Type B pancreatic cell (in vitro differentiated cells): Measurements from ENCODE around the gene EMP1. TPM values are rescaled to one million over a fixed set of nuclear protein-coding genes. Genes with fewer than 3 reads are reported as not detected.

Experiments
- DNase-seq: peaks from one replicate; pipeline ENCODE4 v3.0.0; 2021; ENCODE audit warnings: mixed read lengths; ENCODE audit not compliant: unreplicated experiment; ENCODE audit errors: extremely low spot score
- H3K27ac Mint-ChIP-seq: 2 replicates; pipeline ENCODE4 v1.8.0; 2021; ENCODE audit warnings: mild to moderate bottlenecking, mixed read lengths
- H3K27me3 Mint-ChIP-seq: 2 replicates; pipeline ENCODE4 v1.8.0; 2021; ENCODE audit warnings: mixed read lengths
- H3K36me3 Mint-ChIP-seq: 2 replicates; pipeline ENCODE4 v1.8.0; 2021; ENCODE audit warnings: mixed read lengths
- H3K4me1 Mint-ChIP-seq: one replicate; pipeline ENCODE4 v1.8.0; 2021; ENCODE audit warnings: mixed read lengths; ENCODE audit not compliant: unreplicated experiment
- H3K4me3 Mint-ChIP-seq: 2 replicates; pipeline ENCODE4 v1.8.0; 2021; ENCODE audit warnings: mild to moderate bottlenecking, mixed read lengths
- H3K9me3 Mint-ChIP-seq: 2 replicates; pipeline ENCODE4 v1.8.0; 2021; ENCODE audit warnings: mixed read lengths
- CTCF ChIP-seq: fragments of 200-600 bp; sonication (generic); conservative IDR thresholded peaks from 2 replicates; pipeline ENCODE4 v1.5.0; 2021; ENCODE audit warnings: antibody characterized with exemption, mild to moderate bottlenecking
- total RNA-seq: library from RNA; stranded (reverse); gene quantifications from 2 replicates; pipeline ENCODE4 v1.2.1, GENCODE V29; 2021; ENCODE audit warnings: low replicate concordance

EMP1 gene
- total RNA-seq, 1 donor from 2014 or later: 340 TPM

DNA sequence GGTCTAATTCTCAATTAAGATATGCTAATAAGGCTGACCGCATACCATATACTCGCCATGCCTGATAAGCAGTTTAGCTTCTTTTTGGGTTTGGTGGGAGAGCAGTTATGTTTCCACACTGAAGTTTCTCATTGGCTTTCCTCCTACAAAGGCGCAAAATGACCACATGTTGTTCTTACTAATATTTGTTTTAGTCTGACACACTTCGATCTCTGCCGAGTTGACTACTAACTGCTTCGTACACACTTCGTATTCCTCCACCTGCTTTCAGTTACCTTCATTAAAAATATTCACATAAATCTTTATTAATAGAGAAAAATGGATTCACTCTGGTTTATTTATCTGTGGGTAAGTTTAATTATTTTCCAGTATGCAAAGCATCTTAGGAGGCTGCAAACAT is 41.7 kb downstream of the EMP1 start:
- Mint-ChIP-seq H3K27me3 (peaks cover 16% of the 10 kb centered on the region), H3K4me1 (no peaks in the 10 kb centered on the region), H3K36me3 (peaks cover 9% of the 10 kb centered on the region), H3K9me3 (peaks cover 4% of the 10 kb centered on the region), H3K27ac (no peak overlapping the region), H3K4me3 (no peak overlapping the region)
- TF ChIP-seq CTCF: no peak
- DNase-seq: no peak

DNA sequence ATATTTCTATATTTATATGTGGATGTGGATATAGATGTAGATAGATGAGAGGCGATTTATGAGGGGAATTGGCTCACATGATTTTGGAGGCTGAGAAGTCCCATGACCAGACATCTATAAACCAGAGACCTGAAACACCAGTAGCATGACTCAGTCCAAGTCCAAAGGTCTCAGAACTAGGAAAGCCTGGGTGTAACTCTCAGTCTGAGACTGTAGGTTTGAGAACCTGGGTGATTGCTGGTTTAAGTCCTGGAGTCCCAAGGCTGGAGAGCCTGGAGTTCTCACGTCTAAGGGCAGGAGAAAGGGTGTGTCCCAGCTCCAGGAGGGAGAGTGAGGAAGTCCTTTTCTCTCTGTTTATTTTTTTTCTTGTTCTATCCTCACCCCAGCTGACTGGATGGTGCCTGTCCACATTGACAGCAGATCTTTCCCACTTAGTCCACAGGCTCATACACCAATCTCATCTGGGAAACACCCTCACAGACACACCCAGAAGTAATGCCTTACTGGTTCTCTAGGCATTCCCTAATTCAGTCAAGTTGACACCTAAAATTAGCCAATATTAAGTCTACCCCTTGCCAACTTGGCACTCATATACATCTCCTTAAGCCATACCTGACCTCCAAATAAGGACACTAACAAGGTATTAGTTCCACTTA is 45.4 kb downstream of the EMP1 start:
- H3K4me1 Mint-ChIP-seq: no peaks in the 10 kb centered on the region

GRCh38 chr12:13242936-13243335 is 46.4 kb downstream of the EMP1 start:
- no peaks in the 10 kb centered on the region for H3K36me3 Mint-ChIP-seq
- peaks cover 4% of the 10 kb centered on the region for H3K9me3 Mint-ChIP-seq
- no peak for DNase-seq
- no peak overlapping the region for H3K27ac Mint-ChIP-seq
- no peaks in the 10 kb centered on the region for H3K4me1 Mint-ChIP-seq
- no peak overlapping the region for H3K4me3 Mint-ChIP-seq
- peaks cover 19% of the 10 kb centered on the region for H3K27me3 Mint-ChIP-seq
- no peak for TF ChIP-seq CTCF

More for the DNA sequence above, 45.4 kb downstream of the EMP1 start:
- Mint-ChIP-seq H3K4me3 (no peak overlapping the region), H3K27ac (no peak overlapping the region), H3K36me3 (no peaks in the 10 kb centered on the region), H3K9me3 (peaks cover 4% of the 10 kb centered on the region), H3K27me3 (peaks cover 15% of the 10 kb centered on the region)
- no peak for DNase-seq
- TF ChIP-seq CTCF: no peak

- Mint-ChIP-seq H3K36me3 (no peaks in the 10 kb centered on the region), H3K27me3 (peaks cover 22% of the 10 kb centered on the region), H3K4me3 (no peak overlapping the region), H3K4me1 (no peaks in the 10 kb centered on the region), H3K27ac (no peak overlapping the region), H3K9me3 (peaks cover 4% of the 10 kb centered on the region)
- DNase-seq: no peak
- no peak for TF ChIP-seq CTCF
Observed at GRCh38 chr12:13243516-13244070, 47.1 kb downstream of the EMP1 start.

- no peak for DNase-seq
- no peak overlapping the region for H3K27ac Mint-ChIP-seq
- peaks cover 14% of the 10 kb centered on the region for H3K27me3 Mint-ChIP-seq
- H3K9me3 Mint-ChIP-seq: no peaks in the 10 kb centered on the region
- TF ChIP-seq CTCF: no peak
- H3K4me3 Mint-ChIP-seq: no peak overlapping the region
- H3K4me1 Mint-ChIP-seq: no peaks in the 10 kb centered on the region
- H3K36me3 Mint-ChIP-seq: peaks cover 4% of the 10 kb centered on the region
Observed at GRCh38 chr12:13247596-13247995, 51.1 kb downstream of the EMP1 start.
